ENCODE results near the gene FADS6. TPM values are rescaled to one million over a fixed set of nuclear protein-coding genes. Genes with fewer than 3 reads are reported as not detected.

Gene FADS6
- total and polyA plus RNA-seq, 2 donors: 0.48 to 0.96 TPM

- Histone ChIP-seq H3K4me3 (ENCODE audit: low read depth, low read length) (no peak overlapping the region), H3K4me1 (ENCODE audit: insufficient read depth) (no peaks in the 10 kb centered on the region), H3K36me3 (ENCODE audit: insufficient read depth) (peaks cover 1% of the 10 kb centered on the region), H3K27ac (ENCODE audit: low read depth) (no peak overlapping the region)
- WGBS: 36% methylated on average over 13 of the region's 13 CpGs
- DNase-seq (ENCODE audit: extremely low spot score): no peak
Measured at GRCh38 chr17:74840989-74841666, 52.3 kb downstream of the FADS6 start.

GRCh38 chr17:74839990-74840852, 53.2 kb downstream of the FADS6 start:
- Histone ChIP-seq H3K36me3 (ENCODE audit: insufficient read depth) (peaks cover 5% of the 10 kb centered on the region), H3K4me3 (ENCODE audit: low read depth, low read length) (no peak overlapping the region), H3K27ac (ENCODE audit: low read depth) (no peak overlapping the region), H3K4me1 (ENCODE audit: insufficient read depth) (no peaks in the 10 kb centered on the region)
- DNase-seq (ENCODE audit: extremely low spot score): no peak
- WGBS: 56% methylated on average over 7 of the region's 7 CpGs

GRCh38 chr17:74838274-74838673, 55.2 kb downstream of the FADS6 start:
- Histone ChIP-seq H3K4me3 (ENCODE audit: low read depth, low read length) (no peak overlapping the region), H3K27ac (ENCODE audit: low read depth) (no peak overlapping the region), H3K4me1 (ENCODE audit: insufficient read depth) (no peaks in the 10 kb centered on the region), H3K36me3 (ENCODE audit: insufficient read depth) (peaks cover 5% of the 10 kb centered on the region)
- no peak for DNase-seq (ENCODE audit: extremely low spot score)
- 77% methylated on average over 9 of the region's 9 CpGs for WGBS

GRCh38 chr17:74836691-74837467, 56.6 kb downstream of the FADS6 start:
- 95% methylated on average over 19 of the region's 19 CpGs for WGBS
- DNase-seq (ENCODE audit: extremely low spot score): no peak
- H3K4me3 ChIP-seq (ENCODE audit: low read depth, low read length): no peak overlapping the region
- no peaks in the 10 kb centered on the region for H3K4me1 ChIP-seq (ENCODE audit: insufficient read depth)
- H3K36me3 ChIP-seq (ENCODE audit: insufficient read depth): peaks cover 5% of the 10 kb centered on the region
- no peak overlapping the region for H3K27ac ChIP-seq (ENCODE audit: low read depth)

- H3K36me3 ChIP-seq (ENCODE audit: insufficient read depth): peaks cover 5% of the 10 kb centered on the region
- H3K27ac ChIP-seq (ENCODE audit: low read depth): no peak overlapping the region
- H3K4me3 ChIP-seq (ENCODE audit: low read depth, low read length): no peak overlapping the region
- 96% methylated on average over 26 of the region's 26 CpGs for WGBS
- no peaks in the 10 kb centered on the region for H3K4me1 ChIP-seq (ENCODE audit: insufficient read depth)
- no peak for DNase-seq (ENCODE audit: extremely low spot score)
Measured at GRCh38 chr17:74836191-74836590, 57.2 kb downstream of the FADS6 start.

- DNase-seq (ENCODE audit: extremely low spot score): no peak
- Histone ChIP-seq H3K36me3 (ENCODE audit: insufficient read depth) (peaks cover 5% of the 10 kb centered on the region), H3K27ac (ENCODE audit: low read depth) (no peak overlapping the region), H3K4me1 (ENCODE audit: insufficient read depth) (no peaks in the 10 kb centered on the region), H3K4me3 (ENCODE audit: low read depth, low read length) (no peak overlapping the region)
- WGBS: 72% methylated on average over 16 of the region's 16 CpGs
Measured at GRCh38 chr17:74833501-74834377, 59.7 kb downstream of the FADS6 start.

- H3K4me1 ChIP-seq (ENCODE audit: insufficient read depth): no peaks in the 10 kb centered on the region
- H3K36me3 ChIP-seq (ENCODE audit: insufficient read depth): peaks cover 5% of the 10 kb centered on the region
- no peak for DNase-seq (ENCODE audit: extremely low spot score)
- H3K27ac ChIP-seq (ENCODE audit: low read depth): no peak overlapping the region
- WGBS: 92% methylated on average over 9 of the region's 9 CpGs
- H3K4me3 ChIP-seq (ENCODE audit: low read depth, low read length): no peak overlapping the region
Measured at GRCh38 chr17:74832421-74832820, 61.0 kb downstream of the FADS6 start.

GRCh38 chr17:74831444-74832146, 61.8 kb downstream of the FADS6 start:
- 85% methylated on average over 22 of the region's 22 CpGs for WGBS
- H3K36me3 ChIP-seq (ENCODE audit: insufficient read depth): peaks cover 5% of the 10 kb centered on the region
- no peak for DNase-seq (ENCODE audit: extremely low spot score)
- no peaks in the 10 kb centered on the region for H3K4me1 ChIP-seq (ENCODE audit: insufficient read depth)
- H3K4me3 ChIP-seq (ENCODE audit: low read depth, low read length): no peak overlapping the region
- H3K27ac ChIP-seq (ENCODE audit: low read depth): no peak overlapping the region

- no peak for DNase-seq (ENCODE audit: extremely low spot score)
- no peaks in the 10 kb centered on the region for H3K4me1 ChIP-seq (ENCODE audit: insufficient read depth)
- no peak overlapping the region for H3K27ac ChIP-seq (ENCODE audit: low read depth)
- no peak overlapping the region for H3K4me3 ChIP-seq (ENCODE audit: low read depth, low read length)
- H3K36me3 ChIP-seq (ENCODE audit: insufficient read depth): peaks cover 1% of the 10 kb centered on the region
- 90% methylated on average over 19 of the region's 19 CpGs for WGBS
Measured at GRCh38 chr17:74830861-74831260, 62.6 kb downstream of the FADS6 start.

GRCh38 chr17:74827800-74828199, 65.6 kb downstream of the FADS6 start:
- 94% methylated on average over 11 of the region's 11 CpGs for WGBS
- no peaks in the 10 kb centered on the region for H3K4me1 ChIP-seq (ENCODE audit: insufficient read depth)
- H3K27ac ChIP-seq (ENCODE audit: low read depth): no peak overlapping the region
- DNase-seq (ENCODE audit: extremely low spot score): no peak
- no peak overlapping the region for H3K4me3 ChIP-seq (ENCODE audit: low read depth, low read length)
- no peaks in the 10 kb centered on the region for H3K36me3 ChIP-seq (ENCODE audit: insufficient read depth)

All from urinary bladder (tissue), 4 donors.